ENCODE results near the gene RHBDD3.

Gene RHBDD3

DNA sequence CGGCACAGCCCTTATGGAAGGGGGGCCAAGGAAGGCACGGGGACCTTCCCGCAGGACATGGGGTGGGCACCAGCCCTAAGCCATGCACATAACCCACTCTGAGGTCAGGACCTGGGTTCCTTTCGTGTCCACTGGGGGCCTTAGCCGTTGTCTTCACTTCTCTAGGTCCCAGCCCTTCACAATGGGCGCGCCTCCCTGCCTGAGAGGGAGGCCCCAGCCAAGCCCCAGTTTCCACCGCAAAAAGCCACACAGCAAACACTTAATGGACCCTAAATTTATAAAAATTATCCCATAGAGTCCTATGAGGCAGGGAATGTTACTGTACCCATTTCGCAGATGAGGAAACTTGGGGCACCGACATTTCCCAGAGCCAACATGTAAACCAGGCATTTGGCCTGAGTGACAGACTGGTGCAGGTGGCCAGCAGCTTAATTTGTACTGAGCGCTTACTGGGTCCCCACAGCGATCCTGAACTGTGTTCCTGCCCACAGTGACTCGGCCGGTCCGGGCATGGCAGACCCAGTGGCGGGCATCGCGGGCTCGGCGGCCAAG, 39.9 kb upstream of the RHBDD3 start:
- ATAC-seq: no peak
- TF ChIP-seq BACH2 (CRISPR knock-in tag; IDR thresholded peaks at IDR 0.05; ENCODE audit: borderline replicate concordance) (no peak), RARB (CRISPR knock-in tag; IDR thresholded peaks at IDR 0.05) (no peak), OSR1 (CRISPR knock-in tag; IDR thresholded peaks at IDR 0.05) (no peak), SNAI2 (CRISPR knock-in tag; IDR thresholded peaks at IDR 0.05) (no peak), CREB5 (CRISPR knock-in tag; IDR thresholded peaks at IDR 0.05; ENCODE audit: low read depth) (no peak), TOX (CRISPR knock-in tag; IDR thresholded peaks at IDR 0.05; ENCODE audit: borderline replicate concordance) (no peak), PPARA (CRISPR knock-in tag; IDR thresholded peaks at IDR 0.05; ENCODE audit: borderline replicate concordance) (no peak), ARNTL (CRISPR knock-in tag; IDR thresholded peaks at IDR 0.05; ENCODE audit: borderline replicate concordance, low read depth) (no peak), ZNF70 (CRISPR knock-in tag; IDR thresholded peaks at IDR 0.05) (no peak), ZNF565 (CRISPR knock-in tag; conservative IDR thresholded peaks at IDR 0.05; ENCODE audit: low read depth) (no peak)
- TF ChIP-seq, protein P1, sequence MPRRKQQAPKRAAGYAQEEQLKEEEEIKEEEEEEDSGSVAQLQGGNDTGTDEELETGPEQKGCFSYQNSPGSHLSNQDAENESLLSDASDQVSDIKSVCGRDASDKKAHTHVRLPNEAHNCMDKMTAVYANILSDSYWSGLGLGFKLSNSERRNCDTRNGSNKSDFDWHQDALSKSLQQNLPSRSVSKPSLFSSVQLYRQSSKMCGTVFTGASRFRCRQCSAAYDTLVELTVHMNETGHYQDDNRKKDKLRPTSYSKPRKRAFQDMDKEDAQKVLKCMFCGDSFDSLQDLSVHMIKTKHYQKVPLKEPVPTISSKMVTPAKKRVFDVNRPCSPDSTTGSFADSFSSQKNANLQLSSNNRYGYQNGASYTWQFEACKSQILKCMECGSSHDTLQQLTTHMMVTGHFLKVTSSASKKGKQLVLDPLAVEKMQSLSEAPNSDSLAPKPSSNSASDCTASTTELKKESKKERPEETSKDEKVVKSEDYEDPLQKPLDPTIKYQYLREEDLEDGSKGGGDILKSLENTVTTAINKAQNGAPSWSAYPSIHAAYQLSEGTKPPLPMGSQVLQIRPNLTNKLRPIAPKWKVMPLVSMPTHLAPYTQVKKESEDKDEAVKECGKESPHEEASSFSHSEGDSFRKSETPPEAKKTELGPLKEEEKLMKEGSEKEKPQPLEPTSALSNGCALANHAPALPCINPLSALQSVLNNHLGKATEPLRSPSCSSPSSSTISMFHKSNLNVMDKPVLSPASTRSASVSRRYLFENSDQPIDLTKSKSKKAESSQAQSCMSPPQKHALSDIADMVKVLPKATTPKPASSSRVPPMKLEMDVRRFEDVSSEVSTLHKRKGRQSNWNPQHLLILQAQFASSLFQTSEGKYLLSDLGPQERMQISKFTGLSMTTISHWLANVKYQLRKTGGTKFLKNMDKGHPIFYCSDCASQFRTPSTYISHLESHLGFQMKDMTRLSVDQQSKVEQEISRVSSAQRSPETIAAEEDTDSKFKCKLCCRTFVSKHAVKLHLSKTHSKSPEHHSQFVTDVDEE (CRISPR knock-in tag; IDR thresholded peaks at IDR 0.05): no peak
- TF ChIP-seq, protein P2, sequence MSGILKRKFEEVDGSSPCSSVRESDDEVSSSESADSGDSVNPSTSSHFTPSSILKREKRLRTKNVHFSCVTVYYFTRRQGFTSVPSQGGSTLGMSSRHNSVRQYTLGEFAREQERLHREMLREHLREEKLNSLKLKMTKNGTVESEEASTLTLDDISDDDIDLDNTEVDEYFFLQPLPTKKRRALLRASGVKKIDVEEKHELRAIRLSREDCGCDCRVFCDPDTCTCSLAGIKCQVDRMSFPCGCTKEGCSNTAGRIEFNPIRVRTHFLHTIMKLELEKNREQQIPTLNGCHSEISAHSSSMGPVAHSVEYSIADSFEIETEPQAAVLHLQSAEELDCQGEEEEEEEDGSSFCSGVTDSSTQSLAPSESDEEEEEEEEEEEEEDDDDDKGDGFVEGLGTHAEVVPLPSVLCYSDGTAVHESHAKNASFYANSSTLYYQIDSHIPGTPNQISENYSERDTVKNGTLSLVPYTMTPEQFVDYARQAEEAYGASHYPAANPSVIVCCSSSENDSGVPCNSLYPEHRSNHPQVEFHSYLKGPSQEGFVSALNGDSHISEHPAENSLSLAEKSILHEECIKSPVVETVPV (CRISPR knock-in tag; IDR thresholded peaks at IDR 0.05): no peak

GRCh38 chr22:29306835-29307595, 39.2 kb upstream of the RHBDD3 start:
- TF ChIP-seq GLIS3 (CRISPR knock-in tag; IDR thresholded peaks at IDR 0.05) (0 out of 2 replicates have a peak, but pooled peaks have one; percentile 52), ZNF70 (CRISPR knock-in tag; IDR thresholded peaks at IDR 0.05) (peak; percentile 99), SNAI2 (CRISPR knock-in tag; IDR thresholded peaks at IDR 0.05) (no peak), ZFP30 (CRISPR knock-in tag; IDR thresholded peaks at IDR 0.05) (no peak)
- ATAC-seq: peak; percentile 72

DNA sequence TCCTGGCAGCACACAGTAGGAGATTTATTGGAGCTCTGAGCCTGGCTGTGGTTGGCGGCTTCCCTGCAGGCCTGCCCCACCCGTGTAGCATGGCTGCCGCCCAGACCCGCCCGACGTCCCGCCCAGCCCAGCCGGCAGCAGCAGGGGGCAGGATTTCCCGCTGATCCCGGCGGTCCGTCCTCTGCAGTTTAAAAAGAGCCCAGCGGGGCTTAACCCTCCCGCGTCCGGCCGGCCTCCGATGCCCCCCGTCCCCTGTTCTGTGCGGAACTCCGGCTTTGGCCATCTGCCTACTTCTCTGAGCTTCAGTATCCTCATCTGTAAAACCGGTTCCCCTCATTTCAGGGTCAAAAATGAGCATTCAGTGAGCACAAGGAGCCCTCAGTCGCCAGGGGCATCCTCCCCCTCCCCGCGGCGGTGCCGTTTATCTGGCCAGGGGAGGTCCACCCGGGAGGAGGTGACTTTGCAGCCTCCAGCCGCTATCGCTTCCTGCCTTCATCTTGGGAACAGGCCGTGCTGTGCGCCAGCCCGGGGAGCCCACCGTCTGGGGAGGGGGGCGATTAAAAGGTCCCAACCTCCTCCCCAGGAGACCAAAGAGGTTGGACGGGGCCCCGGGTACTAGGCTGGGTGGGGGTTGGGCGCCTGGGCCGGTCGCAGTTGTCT, 38.5 kb upstream of the RHBDD3 start, which contains the start of gene GAS2L1:
TSS of gene GAS2L1 (plus strand) at position 476 of the 660 bp plus-strand sequence. CDS start 1,456 bp downstream, outside the sequence.
- peak; percentile 78 for ATAC-seq
- TF ChIP-seq ZNF70 (CRISPR knock-in tag; IDR thresholded peaks at IDR 0.05) (no peak), PATZ1 (CRISPR knock-in tag; IDR thresholded peaks at IDR 0.05; ENCODE audit: borderline replicate concordance) (peak; percentile 55; the same call in 1 of the 2 replicates), PPARA (CRISPR knock-in tag; IDR thresholded peaks at IDR 0.05; ENCODE audit: borderline replicate concordance) (no peak)

GRCh38 chr22:29305836-29306174, 38.0 kb upstream of the RHBDD3 start:
- no peak for TF ChIP-seq ZFP30 (CRISPR knock-in tag; IDR thresholded peaks at IDR 0.05)
- TF ChIP-seq, protein P1 (CRISPR knock-in tag; IDR thresholded peaks at IDR 0.05): no peak
- TF ChIP-seq PATZ1 (CRISPR knock-in tag; IDR thresholded peaks at IDR 0.05; ENCODE audit: borderline replicate concordance): no peak
- no peak for TF ChIP-seq ZFP3 (CRISPR knock-in tag; IDR thresholded peaks at IDR 0.05)
- TF ChIP-seq PPARA (CRISPR knock-in tag; IDR thresholded peaks at IDR 0.05; ENCODE audit: borderline replicate concordance): no peak
- no peak for TF ChIP-seq ESRRG (CRISPR knock-in tag; IDR thresholded peaks at IDR 0.05)
- no peak for TF ChIP-seq ZNF8 (CRISPR knock-in tag; IDR thresholded peaks at IDR 0.05)
- no peak for TF ChIP-seq OSR1 (CRISPR knock-in tag; IDR thresholded peaks at IDR 0.05)
- TF ChIP-seq SNAI2 (CRISPR knock-in tag; IDR thresholded peaks at IDR 0.05): no peak
- TF ChIP-seq ZC3H10 (CRISPR knock-in tag; IDR thresholded peaks at IDR 0.05): no peak
- TF ChIP-seq ISL1 (CRISPR knock-in tag; IDR thresholded peaks at IDR 0.05): no peak
- TF ChIP-seq CSDC2 (CRISPR knock-in tag; IDR thresholded peaks at IDR 0.05): no peak
- no peak for ATAC-seq

Measured in SK-N-SH treated with all-trans-retinoic acid at 6 μM for 48 hours (cell line).